Stomach (tissue), 9 donors: ENCODE results near the gene DRAXIN. TPM values are rescaled to one million over a fixed set of nuclear protein-coding genes. Genes with fewer than 3 reads are reported as not detected.

ENCODE experiments used
- DNase-seq, 2 donors: peaks; one replicate each; pipeline versions ENCODE4 v3.0.0 to v3.0.0-alpha.2; 2013 to 2019
- H3K27ac ChIP-seq, 5 donors: fragments of 200-600 bp in 4 of 5; sonication (generic) in 4 of 5; one replicate each; pipeline ENCODE4 v1.5.1; 2013 to 2019; ENCODE audit warnings: mild to moderate bottlenecking in 1 of 5, moderate library complexity in 1 of 5
- H3K27me3 ChIP-seq, 3 donors: fragments of 200-600 bp; sonication (generic); one replicate each; pipeline ENCODE4 v1.5.1; 2017 to 2019; ENCODE audit warnings: mixed run types in 1 of 3
- H3K36me3 ChIP-seq, 4 donors: fragments of 200-600 bp; sonication (generic); 1 replicate in 3 of 4; 2 replicates in 1 of 4; pipeline ENCODE4 v1.5.1; 2016 to 2019
- H3K4me1 ChIP-seq, 4 donors: fragments of 200-600 bp; sonication (generic); one replicate each; pipeline ENCODE4 v1.5.1; 2016 to 2019
- H3K4me3 ChIP-seq, 4 donors: fragments of 200-600 bp; sonication (generic) in 3 of 4; one replicate each; pipeline ENCODE4 v1.5.1; 2016 to 2019; ENCODE audit warnings: mild to moderate bottlenecking in 1 of 4
- H3K9me3 ChIP-seq, 4 donors: fragments of 200-600 bp; sonication (generic); one replicate each; pipeline ENCODE4 v1.5.1; 2016 to 2019
- CTCF ChIP-seq, 7 experiments: fragments of 450-650 bp in 4 of 7; fragments of 200-600 bp in 3 of 7; sonication (generic) in 3 of 7; IDR thresholded peaks; one replicate each; pipeline ENCODE4 v1.5.1; 2016 to 2019; ENCODE audit warnings: antibody characterized with exemption in 7 of 7, control low read depth in 2 of 7, mild to moderate bottlenecking in 1 of 7
- EP300 ChIP-seq: sonication (generic); formaldehyde crosslinking; IDR thresholded peaks from one replicate; pipeline ENCODE4 v1.6.1; 2017; ENCODE audit warnings: antibody characterized with exemption
- POLR2A ChIP-seq, 4 donors: fragments of 450-650 bp; IDR thresholded peaks; one replicate each; pipeline ENCODE4 v1.6.1; 2016; ENCODE audit warnings: antibody characterized with exemption in 4 of 4, control low read depth in 2 of 4, mild to moderate bottlenecking in 1 of 4, moderate library complexity in 1 of 4
- POLR2AphosphoS5 ChIP-seq, 3 donors: sonication (generic); formaldehyde crosslinking; IDR thresholded peaks; one replicate each; pipeline ENCODE4 v1.6.1; 2016; ENCODE audit warnings: antibody characterized with exemption in 3 of 3
- WGBS, 5 donors: extraction: QIAGEN DNeasy Blood & Tissue Kit in 3 of 5; methylation state at CpG; one replicate each; pipeline versions ENCODE4 v1.1.5 to v1.1.7; 2013 to 2018; 5-methylcytosine and 5-hydroxymethylcytosine counted together
- intact Hi-C: fragments of 100-400 bp; cut with DNase I; formaldehyde crosslinking; loops from one replicate; pipeline ENCODE4 v1.15.1; 2023; ENCODE audit warnings: low total_unique reads
- polyA plus RNA-seq, 3 donors: library from polyadenylated mRNA; stranded (reverse); fragments of 200-250 nt; gene quantifications; one replicate each; pipeline ENCODE4 v1.2.3, GENCODE V29; 2013
- total RNA-seq, 5 donors: library from RNA; depleted of rRNA; stranded (reverse); fragments of >200 nt; gene quantifications; one replicate each; pipeline versions ENCODE4 v1.1.0 to v1.2.3, GENCODE V29; 2014 to 2016
- donor health status: healthy with polysubstance abuse.
- donor health status: Bipolar disorder and iron deficiency.
- donor health status: healthy.

Gene DRAXIN
- total and polyA plus RNA-seq, 8 donors = 0.03 to 0.18 (median 0.06) TPM; not detected in 5

GRCh38 chr1:11674488-11674887, 17.0 kb upstream of the DRAXIN start:
- peaks cover 5 to 33% (median 23%) of the 10 kb centered on the region in 4 donors for H3K4me1 ChIP-seq
- peaks cover 34 to 79% (median 71%) of the 10 kb centered on the region in 4 donors for H3K36me3 ChIP-seq
- intact Hi-C loops = no loop called here
- TF ChIP-seq EP300 (no peak), POLR2A (IDR thresholded peaks at IDR 0.05) (no peak), POLR2AphosphoS5 (IDR thresholded peaks at IDR 0.05) (no peak), CTCF (IDR thresholded peaks at IDR 0.05) (no peak)
- no peak overlapping the region for H3K27ac ChIP-seq
- DNase-seq = no peak
- no peaks in the 10 kb centered on the region for H3K27me3 ChIP-seq
- 91 to 97% (median 96%) methylated on average over 12 to 14 of the region's 14 CpGs for WGBS, 5 donors
- no peak overlapping the region for H3K4me3 ChIP-seq
- H3K9me3 ChIP-seq = no peaks in the 10 kb centered on the region

GRCh38 chr1:11675325-11675724, 16.2 kb upstream of the DRAXIN start:
- H3K36me3 ChIP-seq = peaks cover 34 to 71% (median 65%) of the 10 kb centered on the region in 4 donors
- no peaks in the 10 kb centered on the region for H3K27me3 ChIP-seq
- no peak overlapping the region for H3K4me3 ChIP-seq
- intact Hi-C loops = no loop called here
- H3K4me1 ChIP-seq = peaks cover 9 to 41% (median 30%) of the 10 kb centered on the region in 4 donors
- H3K9me3 ChIP-seq = no peaks in the 10 kb centered on the region
- no peak overlapping the region for H3K27ac ChIP-seq
- WGBS, 5 donors = 95 to 98% (median 96%) methylated on average over 10 of the region's 10 CpGs
- DNase-seq = no peak
- TF ChIP-seq POLR2A (IDR thresholded peaks at IDR 0.05) (no peak), EP300 (no peak), POLR2AphosphoS5 (IDR thresholded peaks at IDR 0.05) (no peak), CTCF (IDR thresholded peaks at IDR 0.05) (no peak)

GRCh38 chr1:11676386-11677103, 15.0 kb upstream of the DRAXIN start:
- no peak for TF ChIP-seq CTCF (IDR thresholded peaks at IDR 0.05)
- TF ChIP-seq EP300 = no peak
- no peak for TF ChIP-seq POLR2A (IDR thresholded peaks at IDR 0.05)
- no peak for TF ChIP-seq POLR2AphosphoS5 (IDR thresholded peaks at IDR 0.05)
- H3K27me3 ChIP-seq = no peaks in the 10 kb centered on the region
- H3K9me3 ChIP-seq = no peaks in the 10 kb centered on the region
- H3K4me1 ChIP-seq = peaks cover 5 to 37% (median 25%) of the 10 kb centered on the region in 4 donors
- peaks cover 34 to 62% (median 59%) of the 10 kb centered on the region in 4 donors for H3K36me3 ChIP-seq
- intact Hi-C loops = no loop called here
- H3K4me3 ChIP-seq = no peak overlapping the region
- no peak overlapping the region for H3K27ac ChIP-seq
- DNase-seq = no peak
- 81 to 90% (median 83%) methylated on average over 9 to 10 of the region's 10 CpGs for WGBS, 5 donors

GRCh38 chr1:11678442-11678841, 13.1 kb upstream of the DRAXIN start:
- 91 to 100% (median 96%) methylated on average over 2 of the region's 2 CpGs for WGBS, 5 donors
- Histone ChIP-seq H3K27me3 (peaks cover 0 to 9% (median 0%) of the 10 kb centered on the region in 3 donors), H3K9me3 (no peaks in the 10 kb centered on the region), H3K4me1 (peaks cover 5 to 33% (median 21%) of the 10 kb centered on the region in 4 donors), H3K27ac (no peak overlapping the region), H3K4me3 (no peak overlapping the region), H3K36me3 (peaks cover 23 to 43% (median 42%) of the 10 kb centered on the region in 4 donors)
- intact Hi-C loops = no loop called here
- TF ChIP-seq EP300 (no peak), CTCF (IDR thresholded peaks at IDR 0.05) (no peak), POLR2A (IDR thresholded peaks at IDR 0.05) (no peak), POLR2AphosphoS5 (IDR thresholded peaks at IDR 0.05) (no peak)
- DNase-seq = no peak
